ENCODE measurements around the gene CX3CL1.

DNA sequence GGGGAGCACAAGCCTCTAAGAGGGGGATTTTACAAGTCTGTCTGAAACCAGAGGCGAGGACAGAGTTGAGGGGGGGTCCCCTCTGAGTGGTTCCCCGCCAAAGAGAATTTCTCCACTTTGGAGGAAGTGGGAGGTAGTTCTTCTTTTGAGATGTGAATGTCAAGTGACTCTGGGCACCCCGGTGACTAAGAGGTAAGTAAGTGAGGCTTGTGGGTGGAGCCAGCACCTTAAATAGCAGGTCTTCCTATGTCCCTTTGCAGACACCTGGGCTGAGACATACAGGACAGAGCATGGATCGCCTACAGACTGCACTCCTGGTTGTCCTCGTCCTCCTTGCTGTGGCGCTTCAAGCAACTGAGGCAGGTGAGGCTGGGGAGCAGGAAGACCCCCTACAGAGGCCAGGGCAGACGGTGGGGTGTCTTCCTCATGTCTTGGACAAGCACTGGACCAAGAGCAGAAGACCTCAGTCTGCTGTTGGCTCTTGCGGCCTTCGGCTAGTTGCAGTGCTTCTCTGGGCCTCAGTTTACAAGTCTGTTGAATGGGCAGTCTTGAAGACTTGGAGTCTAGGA is 13.7 kb upstream of the CX3CL1 start, which contains the start of gene CCL22:
- no peak for TF ChIP-seq EZH2 (IDR thresholded peaks at IDR 0.05; ENCODE audit: borderline replicate concordance, low read depth, low read length, severe bottlenecking)
- no peak for TF ChIP-seq MYC (IDR thresholded peaks at IDR 0.05; ENCODE audit: low read depth, low read length)
- TF ChIP-seq POLR2A (IDR thresholded peaks at IDR 0.05; ENCODE audit: low read depth, low read length), result no peak
- TF ChIP-seq POLR2AphosphoS5 (IDR thresholded peaks at IDR 0.05; ENCODE audit: insufficient read depth, low read depth, low read length), result no peak
- TF ChIP-seq, protein P1, sequence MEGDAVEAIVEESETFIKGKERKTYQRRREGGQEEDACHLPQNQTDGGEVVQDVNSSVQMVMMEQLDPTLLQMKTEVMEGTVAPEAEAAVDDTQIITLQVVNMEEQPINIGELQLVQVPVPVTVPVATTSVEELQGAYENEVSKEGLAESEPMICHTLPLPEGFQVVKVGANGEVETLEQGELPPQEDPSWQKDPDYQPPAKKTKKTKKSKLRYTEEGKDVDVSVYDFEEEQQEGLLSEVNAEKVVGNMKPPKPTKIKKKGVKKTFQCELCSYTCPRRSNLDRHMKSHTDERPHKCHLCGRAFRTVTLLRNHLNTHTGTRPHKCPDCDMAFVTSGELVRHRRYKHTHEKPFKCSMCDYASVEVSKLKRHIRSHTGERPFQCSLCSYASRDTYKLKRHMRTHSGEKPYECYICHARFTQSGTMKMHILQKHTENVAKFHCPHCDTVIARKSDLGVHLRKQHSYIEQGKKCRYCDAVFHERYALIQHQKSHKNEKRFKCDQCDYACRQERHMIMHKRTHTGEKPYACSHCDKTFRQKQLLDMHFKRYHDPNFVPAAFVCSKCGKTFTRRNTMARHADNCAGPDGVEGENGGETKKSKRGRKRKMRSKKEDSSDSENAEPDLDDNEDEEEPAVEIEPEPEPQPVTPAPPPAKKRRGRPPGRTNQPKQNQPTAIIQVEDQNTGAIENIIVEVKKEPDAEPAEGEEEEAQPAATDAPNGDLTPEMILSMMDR (IDR thresholded peaks at IDR 0.05; ENCODE audit: extremely low read depth in 1 of 2, insufficient read depth in 1 of 2, low read depth in 1 of 2, low read length in 2 of 2), result no peak
- TF ChIP-seq, protein P2, sequence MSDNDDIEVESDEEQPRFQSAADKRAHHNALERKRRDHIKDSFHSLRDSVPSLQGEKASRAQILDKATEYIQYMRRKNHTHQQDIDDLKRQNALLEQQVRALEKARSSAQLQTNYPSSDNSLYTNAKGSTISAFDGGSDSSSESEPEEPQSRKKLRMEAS (IDR thresholded peaks at IDR 0.05; ENCODE audit: insufficient read depth, insufficient read length), result no peak

Measured in endothelial cell of umbilical vein (primary cell).